GM12878 (cell line): ENCODE measurements around the gene LIX1. TPM values are rescaled to one million over a fixed set of nuclear protein-coding genes. Genes with fewer than 3 reads are reported as not detected.

Experiments
- ATAC-seq: fragments of 200-7000 bp; cut with Tn5 transposase; 3 replicates; pipeline ENCODE4 v1.9.1; 2020; ENCODE audit warnings: mild to moderate bottlenecking, moderate library complexity
- BruUV-seq: library from RNA; stranded (reverse); fragments of 400-500 nt; replicated peaks from 2 replicates; lab custom pipeline; 2021; lab: Mats Ljungman, UMichigan
- CTCF ChIA-PET: fragments of 300-600 bp; sonication (Branson Sonifier 250); formaldehyde crosslinking; extraction: SDS; loops from one replicate; lab custom pipeline; 2021; ENCODE audit warnings: inconsistent platforms; lab: Yijun Ruan, JAX
- POLR2A ChIA-PET: fragments of 350-600 bp; formaldehyde crosslinking; extraction: SDS; loops from one replicate; lab custom pipeline; 2021; ENCODE audit warnings: inconsistent platforms; lab: Charles Lee
- RAD21 ChIA-PET: fragments of 300-600 bp; sonication (Branson Sonifier 250); formaldehyde crosslinking; loops from one replicate; lab custom pipeline; 2023; ENCODE audit warnings: antibody characterized with exemption; ENCODE audit not compliant: unreplicated experiment; lab: Charles Lee
- SMC1A ChIA-PET: fragments of 300-600 bp; sonication (Branson Sonifier 250); formaldehyde crosslinking; loops from one replicate; lab custom pipeline; 2023; ENCODE audit not compliant: unreplicated experiment, uncharacterized antibody; lab: Charles Lee
- DNase-seq: peaks from one replicate; pipeline ENCODE4 v3.0.0-alpha.2; 2011; ENCODE audit warnings: low read depth, low spot score
- FAIRE-seq: peaks from 3 replicates; lab custom pipeline; 2011; peaks lifted over from hg19 to GRCh38; lab: Jason Lieb, UNC
- H2AFZ ChIP-seq: 2 replicates; pipeline ENCODE4 v1.6.0; 2011; ENCODE audit warnings: low read depth, low read length, control low read depth; ENCODE audit not compliant: control insufficient read depth
- H3K27ac ChIP-seq: 2 replicates; pipeline ENCODE4 v1.5.1; 2011; ENCODE audit warnings: control low read depth; ENCODE audit not compliant: control insufficient read depth, insufficient read depth
- H3K27me3 ChIP-seq, 2 experiments: replicated peaks in 1 of 2; 2 replicates each; pipeline versions ENCODE4 v1.6.0 to v1.6.1; 2011; ENCODE audit warnings: low read length in 1 of 2; ENCODE audit not compliant: control insufficient read depth in 2 of 2, insufficient read depth in 2 of 2
- H3K36me3 ChIP-seq, 2 experiments: 2 replicates each; pipeline ENCODE4 v1.5.1; 2011; ENCODE audit warnings: low read length in 1 of 2; ENCODE audit not compliant: control insufficient read depth in 2 of 2, insufficient read depth in 2 of 2
- H3K4me1 ChIP-seq: 2 replicates; pipeline ENCODE4 v1.6.1; 2011; ENCODE audit warnings: mild to moderate bottlenecking, low read length, moderate library complexity, mixed read lengths; ENCODE audit not compliant: control insufficient read depth, insufficient read depth
- H3K4me2 ChIP-seq: 2 replicates; pipeline ENCODE4 v1.6.0; 2011; ENCODE audit warnings: control low read depth; ENCODE audit not compliant: control insufficient read depth, insufficient read depth
- H3K4me3 ChIP-seq: fragments of 200-600 bp; sonication (generic); 2 replicates; pipeline ENCODE4 v1.5.1; 2016
- H3K79me2 ChIP-seq: 2 replicates; pipeline ENCODE4 v1.6.0; 2011; ENCODE audit warnings: low read length; ENCODE audit not compliant: control insufficient read depth, insufficient read depth
- H3K9ac ChIP-seq: 2 replicates; pipeline ENCODE4 v1.8.0; 2011; ENCODE audit warnings: low read length, control low read depth, mixed read lengths; ENCODE audit not compliant: control insufficient read depth, insufficient read depth
- H3K9me3 ChIP-seq: replicated peaks from 3 replicates; pipeline ENCODE4 v1.5.1; 2011; ENCODE audit warnings: mild to moderate bottlenecking, low read length; ENCODE audit not compliant: control insufficient read depth, insufficient read depth
- H4K20me1 ChIP-seq: 2 replicates; pipeline ENCODE4 v1.6.0; 2011; ENCODE audit not compliant: control insufficient read depth, insufficient read depth
- BHLHE40 ChIP-seq, 2 experiments: fragments of 450-650 bp in 1 of 2; IDR thresholded peaks; 2 replicates each; pipeline ENCODE4 v1.6.1; 2011 to 2017; ENCODE audit warnings: low read depth in 2 of 2, borderline replicate concordance in 1 of 2, improper control_type of control experiment in 1 of 2, low read length in 1 of 2, mild to moderate bottlenecking in 1 of 2
- E2F4 ChIP-seq: IDR thresholded peaks from 2 replicates; pipeline ENCODE4 v1.6.1; 2012; ENCODE audit warnings: low read depth, low read length, improper control_type of control experiment
- ESRRA ChIP-seq: IDR thresholded peaks from 2 replicates; pipeline ENCODE4 v1.6.1; 2012; ENCODE audit warnings: mild to moderate bottlenecking, low read length, improper control_type of control experiment
- HCFC1 ChIP-seq: fragments of 150-350 bp; IDR thresholded peaks from 2 replicates; pipeline ENCODE4 v1.6.1; 2014; ENCODE audit warnings: low read length
- IKZF2 ChIP-seq, 2 experiments: fragments of 450-650 bp; IDR thresholded peaks; 2 replicates each; pipeline ENCODE4 v1.6.1; 2017; ENCODE audit warnings: mild to moderate bottlenecking in 2 of 2, moderate library complexity in 2 of 2
- MXI1 ChIP-seq: fragments of 150-350 bp; IDR thresholded peaks from 2 replicates; pipeline ENCODE4 v1.6.1; 2011; ENCODE audit warnings: low read depth, mild to moderate bottlenecking, inconsistent platforms, low read length, improper control_type of control experiment
- PBX3 ChIP-seq: IDR thresholded peaks from 2 replicates; pipeline ENCODE4 v1.6.1; 2011; ENCODE audit warnings: mild to moderate bottlenecking, low read depth, low read length, moderate library complexity; ENCODE audit not compliant: insufficient replicate concordance
- RBBP5 ChIP-seq: fragments of 200-600 bp; sonication (generic); conservative IDR thresholded peaks from 2 replicates; pipeline ENCODE4 v1.6.1; 2016
- ZBED1 ChIP-seq: IDR thresholded peaks from 2 replicates; pipeline ENCODE4 v1.6.1; 2016; ENCODE audit warnings: borderline replicate concordance
- WGBS: methylation state at CpG from one replicate; pipeline ENCODE4 v1.1.6; 2016; ENCODE audit warnings: low lambda C conversion rate; ENCODE audit not compliant: insufficient replicate concordance, insufficient coverage; ENCODE audit errors: missing lambda C conversion rate; 5-methylcytosine and 5-hydroxymethylcytosine counted together
- in situ Hi-C: fragments of 300-500 bp; cut with MboI; formaldehyde crosslinking; loops from 9 replicates; pipeline ENCODE4 v1.14.3; 2018; ENCODE audit warnings: mixed read lengths
- intact Hi-C: fragments of 100-400 bp; cut with micrococcal nuclease; formaldehyde crosslinking; loops from one replicate; pipeline ENCODE4 v1.14.2; 2022; ENCODE audit not compliant: unreplicated experiment
- polyA plus RNA-seq, 11 experiments: library from polyadenylated mRNA; depleted of rRNA in 4 of 11; unstranded in 6 of 11; stranded (reverse) in 5 of 11; fragments of >200 nt; fragmentation: Nextera tagmentation in 4 of 11; fragmentation: Illumina TruSeq in 1 of 11; extraction: Ambion mirVana in 4 of 11; extraction: Trizol in 1 of 11; gene quantifications; 1 replicate in 1 of 11; 2 replicates in 10 of 11; pipeline versions ENCODE4 v1.2.1 to v1.2.3, GENCODE V29; 2011 to 2016; ENCODE audit warnings: inconsistent platforms in 2 of 11, missing spikeins in 2 of 11, low read depth in 1 of 11
- total RNA-seq, 4 experiments: library from RNA; depleted of rRNA in 3 of 4; stranded (reverse); fragments of >200 nt in 3 of 4; fragmentation: Illumina TruSeq in 1 of 4; extraction: Trizol in 1 of 4; gene quantifications; 2 replicates each; pipeline versions ENCODE4 v1.2.1 to v1.2.3, GENCODE V29; 2013 to 2021
- TF ChIP-seq, protein P1 (sequence below), 3 experiments: IDR thresholded peaks in 2 of 3; conservative IDR thresholded peaks in 1 of 3; 2 replicates each; pipeline ENCODE4 v1.5.1; 2011; ENCODE audit warnings: low read depth in 3 of 3, low read length in 3 of 3, mild to moderate bottlenecking in 3 of 3, control low read depth in 2 of 3, moderate library complexity in 2 of 3, inconsistent platforms in 1 of 3, mixed read lengths in 1 of 3; ENCODE audit not compliant: control insufficient read depth in 2 of 3, insufficient read depth in 1 of 3; ENCODE audit errors: extremely low read depth in 1 of 3
- TF ChIP-seq, protein P2 (sequence below): fragments of 450-650 bp; IDR thresholded peaks from 2 replicates; pipeline ENCODE4 v1.6.1; 2014; ENCODE audit warnings: mild to moderate bottlenecking

Gene LIX1
- total and polyA plus RNA-seq, 10 of the 15 experiments (the other 5 are each of a cell fraction or from before 2014, with no cell fraction given): 0.02 to 0.07 (median 0.04) TPM; not detected in 5

- H4K20me1 ChIP-seq: no peaks in the 10 kb centered on the region
- intact Hi-C loops (no loop called here), in situ Hi-C loops (no loop called here)
- no TSS peak for BruUV-seq
- ATAC-seq: no peak
- no peak overlapping the region for H3K4me2 ChIP-seq
- POLR2A ChIA-PET: no interaction called here
- H3K27ac ChIP-seq: no peak overlapping the region
- RAD21 ChIA-PET: no interaction called here
- no peak for FAIRE-seq
- DNase-seq: no peak
- no peak overlapping the region for H3K9ac ChIP-seq
- no peaks in the 10 kb centered on the region for H3K9me3 ChIP-seq
- H2AFZ ChIP-seq: no peak overlapping the region
- H3K36me3 ChIP-seq: no peaks in the 10 kb centered on the region
- no peaks in the 10 kb centered on the region for H3K4me1 ChIP-seq
- WGBS: 52% methylated on average over 5 of the region's 5 CpGs
- H3K27me3 ChIP-seq: no peaks in the 10 kb centered on the region
- no peaks in the 10 kb centered on the region for H3K79me2 ChIP-seq
- SMC1A ChIA-PET: interaction anchor here (0.7 to 2.1 kb wide), 2 partner anchors 263 to 648 kb away, joined by 3 to 7 read pairs; no protein-coding TSS in a partner anchor
- CTCF ChIA-PET: interaction anchor here (3.2 kb wide), 1 partner anchor 10 kb away, joined by 14 read pairs; the partner anchor contains the start of gene LIX1
- H3K4me3 ChIP-seq: no peak overlapping the region
- no peak for TF ChIP-seq E2F4
- no peak for TF ChIP-seq HCFC1
- TF ChIP-seq MXI1: no peak
- no peak for TF ChIP-seq ESRRA
- no peak for TF ChIP-seq IKZF2 (IDR thresholded peaks at IDR 0.05)
- TF ChIP-seq PBX3: no peak
- no peak for TF ChIP-seq ZBED1
- TF ChIP-seq BHLHE40 (IDR thresholded peaks at IDR 0.05; ENCODE audit: borderline replicate concordance in 1 of 2, low read depth in 2 of 2, low read length in 1 of 2): no peak
- TF ChIP-seq, protein P1, sequence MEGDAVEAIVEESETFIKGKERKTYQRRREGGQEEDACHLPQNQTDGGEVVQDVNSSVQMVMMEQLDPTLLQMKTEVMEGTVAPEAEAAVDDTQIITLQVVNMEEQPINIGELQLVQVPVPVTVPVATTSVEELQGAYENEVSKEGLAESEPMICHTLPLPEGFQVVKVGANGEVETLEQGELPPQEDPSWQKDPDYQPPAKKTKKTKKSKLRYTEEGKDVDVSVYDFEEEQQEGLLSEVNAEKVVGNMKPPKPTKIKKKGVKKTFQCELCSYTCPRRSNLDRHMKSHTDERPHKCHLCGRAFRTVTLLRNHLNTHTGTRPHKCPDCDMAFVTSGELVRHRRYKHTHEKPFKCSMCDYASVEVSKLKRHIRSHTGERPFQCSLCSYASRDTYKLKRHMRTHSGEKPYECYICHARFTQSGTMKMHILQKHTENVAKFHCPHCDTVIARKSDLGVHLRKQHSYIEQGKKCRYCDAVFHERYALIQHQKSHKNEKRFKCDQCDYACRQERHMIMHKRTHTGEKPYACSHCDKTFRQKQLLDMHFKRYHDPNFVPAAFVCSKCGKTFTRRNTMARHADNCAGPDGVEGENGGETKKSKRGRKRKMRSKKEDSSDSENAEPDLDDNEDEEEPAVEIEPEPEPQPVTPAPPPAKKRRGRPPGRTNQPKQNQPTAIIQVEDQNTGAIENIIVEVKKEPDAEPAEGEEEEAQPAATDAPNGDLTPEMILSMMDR (IDR thresholded peaks at IDR 0.05 in 2 of 3, conservative IDR thresholded peaks at IDR 0.05 in 1 of 3; ENCODE audit: control insufficient read depth in 2 of 3, extremely low read depth in 1 of 3, insufficient read depth in 1 of 3, low read depth in 3 of 3, low read length in 3 of 3): no peak
- TF ChIP-seq RBBP5: no peak
- TF ChIP-seq, protein P2, sequence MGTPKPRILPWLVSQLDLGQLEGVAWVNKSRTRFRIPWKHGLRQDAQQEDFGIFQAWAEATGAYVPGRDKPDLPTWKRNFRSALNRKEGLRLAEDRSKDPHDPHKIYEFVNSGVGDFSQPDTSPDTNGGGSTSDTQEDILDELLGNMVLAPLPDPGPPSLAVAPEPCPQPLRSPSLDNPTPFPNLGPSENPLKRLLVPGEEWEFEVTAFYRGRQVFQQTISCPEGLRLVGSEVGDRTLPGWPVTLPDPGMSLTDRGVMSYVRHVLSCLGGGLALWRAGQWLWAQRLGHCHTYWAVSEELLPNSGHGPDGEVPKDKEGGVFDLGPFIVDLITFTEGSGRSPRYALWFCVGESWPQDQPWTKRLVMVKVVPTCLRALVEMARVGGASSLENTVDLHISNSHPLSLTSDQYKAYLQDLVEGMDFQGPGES: no peak
These were observed 10.5 kb downstream of the LIX1 start for GRCh38 chr5:97131921-97132320.
